HG02870 (cell line): ENCODE data around the gene EED.
A peak's percentile ranks its signal among the peaks of the same experiment; 100 is the strongest.

Source experiments
- ATAC-seq: cut with Tn5 transposase; IDR thresholded peaks from one replicate; pipeline ENCODE4 v1.9.1; 2021; ENCODE audit warnings: mild to moderate bottlenecking, moderate library complexity; ENCODE audit not compliant: unreplicated experiment

EED gene

DNA sequence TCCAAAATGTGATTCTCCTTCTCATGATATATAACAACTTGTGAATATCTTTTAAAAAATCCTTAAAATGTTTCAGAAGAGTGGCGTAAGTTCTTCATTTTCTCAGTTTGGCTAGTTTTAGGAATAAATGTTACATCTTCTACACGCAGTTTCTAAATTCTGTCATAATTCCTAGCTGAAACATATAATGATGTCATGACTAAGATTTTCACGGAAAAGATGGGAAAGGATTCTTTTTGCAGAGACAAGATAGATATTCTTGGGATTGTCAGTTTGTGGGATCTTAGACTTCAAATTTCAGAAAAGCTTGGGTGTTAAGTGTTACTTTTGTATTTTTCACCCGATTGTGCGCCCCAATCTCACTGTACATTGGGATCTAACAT, 1.7 kb downstream of the EED start:
- ATAC-seq: no peak

- no peak for ATAC-seq
These were observed 3.1 kb downstream of the EED start for GRCh38 chr11:86247608-86248007.

DNA sequence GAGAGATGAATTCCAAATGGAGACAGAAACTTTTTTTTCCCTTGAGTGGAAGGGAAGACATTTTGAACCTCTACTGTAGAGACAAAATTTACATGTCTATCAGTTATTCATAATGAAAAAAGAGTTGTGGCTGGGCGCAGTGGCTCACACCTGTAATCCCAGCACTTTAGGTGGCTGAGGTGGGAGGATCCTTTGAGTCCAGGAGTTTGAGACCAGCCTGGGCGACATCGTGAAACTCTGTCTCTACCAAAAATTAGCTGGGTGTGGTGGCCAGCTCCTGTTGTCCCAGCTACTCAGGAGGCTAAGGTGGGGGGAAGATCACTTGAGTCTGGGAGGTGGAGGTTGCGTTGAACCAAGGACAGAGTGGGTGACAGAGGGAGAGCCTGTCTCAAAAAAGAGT, 4.1 kb downstream of the EED start:
- no peak for ATAC-seq

DNA sequence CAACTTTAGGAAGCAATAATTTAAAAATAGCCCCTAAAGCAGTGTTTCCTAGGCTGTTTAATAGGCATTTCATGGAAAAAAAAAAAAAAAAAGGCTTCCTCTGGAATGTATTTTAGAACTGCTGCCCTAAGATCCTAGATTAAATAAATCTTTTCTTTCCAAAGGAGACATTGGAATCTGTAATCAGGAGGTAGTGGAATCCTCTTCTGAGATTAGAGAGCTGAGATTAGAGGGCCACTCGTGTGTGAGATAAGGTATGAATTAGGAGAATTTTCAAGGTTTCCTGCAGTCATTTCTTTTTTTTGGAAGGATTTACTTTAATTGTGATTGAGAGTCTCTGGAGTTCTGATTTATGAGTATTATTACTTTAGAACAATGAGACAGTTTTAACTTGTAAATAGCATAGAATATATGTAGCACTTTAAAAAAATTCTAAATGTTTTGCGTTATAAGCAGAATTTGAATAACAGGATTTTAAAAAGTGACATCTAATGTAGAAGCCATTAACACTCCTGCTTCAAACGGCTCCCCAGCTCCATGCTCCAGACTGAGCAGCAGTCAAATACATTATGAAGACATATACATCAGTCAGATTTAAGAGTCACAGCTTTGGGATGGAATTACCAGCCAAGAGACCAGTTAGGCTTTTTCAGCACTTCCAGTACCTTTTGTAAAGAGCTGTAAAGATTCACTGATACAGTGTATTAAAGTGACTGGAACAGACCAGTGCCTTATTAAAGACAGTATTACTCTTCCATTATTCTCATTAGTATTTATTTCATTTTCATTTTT, 5.0 kb downstream of the EED start:
- ATAC-seq: no peak

- ATAC-seq: peak; percentile 48
These were observed 6.8 kb downstream of the EED start for GRCh38 chr11:86251345-86251744.

DNA sequence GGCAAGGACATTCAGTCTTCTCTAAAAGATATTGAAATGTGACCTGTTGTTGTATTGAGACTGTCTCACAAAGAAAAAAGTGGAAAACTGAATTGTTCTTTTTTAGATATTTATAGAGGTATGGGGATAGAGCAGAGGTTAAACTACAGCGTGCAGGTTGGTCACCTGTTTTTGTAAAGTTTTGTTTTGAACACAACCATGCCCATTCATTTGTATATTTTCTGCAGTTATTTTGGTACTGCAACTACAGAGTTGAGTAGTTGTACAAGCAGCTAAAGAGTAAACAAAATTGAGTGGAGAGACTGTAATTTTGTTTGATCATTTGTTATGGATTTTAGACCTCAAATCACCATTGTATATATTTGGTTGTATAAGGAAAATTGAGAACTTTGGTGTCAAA, 11.3 kb downstream of the EED start:
- ATAC-seq: peak; percentile 89

DNA sequence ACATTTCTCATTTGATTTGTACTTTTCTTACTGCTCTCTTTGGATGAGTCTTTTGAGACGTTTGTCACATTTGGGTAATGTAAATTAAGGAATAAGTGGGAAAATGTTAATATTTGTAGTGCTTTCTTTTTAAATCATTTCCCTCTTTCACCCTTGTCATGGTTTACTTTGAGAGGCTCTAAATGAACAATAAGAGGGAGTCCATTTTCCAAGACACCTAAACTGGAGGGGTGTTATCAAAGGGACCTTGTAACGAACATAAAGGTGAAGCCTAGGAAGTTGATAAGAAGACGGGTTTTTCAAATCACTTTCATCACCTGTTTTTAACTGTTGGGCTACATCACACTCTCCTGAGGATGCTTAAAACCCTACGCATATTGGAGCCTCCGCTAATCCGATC, 12.1 kb downstream of the EED start:
- ATAC-seq: no peak

GRCh38 chr11:86257446-86257845, 12.9 kb downstream of the EED start:
- no peak for ATAC-seq

- ATAC-seq: no peak
These were observed 15.2 kb downstream of the EED start for GRCh38 chr11:86259730-86260129.

DNA sequence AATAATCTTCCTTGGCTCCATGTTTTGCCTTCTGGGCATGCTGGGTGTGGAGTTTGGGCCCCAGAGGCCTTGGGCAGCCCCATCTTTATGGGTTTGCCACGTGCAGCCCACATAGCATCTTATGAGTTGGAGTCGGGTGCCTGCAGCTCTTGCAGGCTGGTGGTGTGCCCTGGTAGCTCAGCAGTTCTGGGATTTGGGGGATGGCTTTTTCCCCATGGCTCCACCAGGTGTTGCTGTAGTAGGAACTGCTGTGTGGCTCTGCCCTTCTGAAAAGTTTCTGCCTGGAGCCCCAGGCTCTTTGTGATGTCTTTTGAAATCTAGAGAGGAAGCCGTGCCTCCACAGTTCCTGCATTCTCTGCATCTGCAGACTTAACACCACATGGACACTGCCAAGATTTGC, 16.8 kb downstream of the EED start:
- ATAC-seq: no peak

- no peak for ATAC-seq
These were observed 17.8 kb downstream of the EED start for GRCh38 chr11:86262387-86262786.

DNA sequence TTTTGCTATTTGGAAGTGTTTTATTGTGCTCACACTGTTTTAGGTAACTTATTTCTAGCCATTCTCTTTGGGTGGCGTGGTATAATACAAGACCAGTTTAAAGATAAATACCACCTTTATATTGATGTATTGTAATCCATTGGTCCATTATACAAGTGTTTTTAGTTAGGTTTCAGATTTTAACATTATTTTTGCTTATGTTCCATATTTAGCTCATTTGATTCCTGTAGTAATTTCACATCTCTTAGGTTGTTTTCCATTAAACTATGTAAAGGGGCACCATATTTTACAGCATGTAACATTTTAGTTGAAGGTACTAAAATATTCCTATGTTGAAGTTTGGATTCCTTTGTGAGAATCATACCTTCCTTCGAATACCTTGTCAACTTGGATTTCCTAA, 20.1 kb downstream of the EED start:
- no peak for ATAC-seq

DNA sequence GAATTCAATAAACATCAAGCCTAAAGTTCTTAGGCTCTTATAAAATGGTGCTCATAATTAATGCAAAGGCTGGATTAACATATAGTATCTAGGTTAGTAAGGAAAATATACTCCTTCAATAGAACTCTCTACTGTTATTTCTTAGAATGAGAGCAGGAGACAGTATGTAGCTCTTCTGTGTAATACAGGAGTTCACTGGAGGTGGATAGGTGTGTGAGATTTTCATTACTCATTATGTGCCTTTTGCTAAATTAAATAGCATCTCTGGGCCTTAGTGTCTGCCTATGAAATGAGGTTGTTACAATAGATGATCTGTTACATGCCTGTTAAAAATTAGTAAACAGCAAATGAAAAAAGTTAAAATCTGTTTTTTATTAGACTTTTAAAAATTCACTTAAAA, 20.6 kb downstream of the EED start:
- no peak for ATAC-seq

- no peak for ATAC-seq
These were observed 25.1 kb downstream of the EED start for GRCh38 chr11:86269645-86270044.

DNA sequence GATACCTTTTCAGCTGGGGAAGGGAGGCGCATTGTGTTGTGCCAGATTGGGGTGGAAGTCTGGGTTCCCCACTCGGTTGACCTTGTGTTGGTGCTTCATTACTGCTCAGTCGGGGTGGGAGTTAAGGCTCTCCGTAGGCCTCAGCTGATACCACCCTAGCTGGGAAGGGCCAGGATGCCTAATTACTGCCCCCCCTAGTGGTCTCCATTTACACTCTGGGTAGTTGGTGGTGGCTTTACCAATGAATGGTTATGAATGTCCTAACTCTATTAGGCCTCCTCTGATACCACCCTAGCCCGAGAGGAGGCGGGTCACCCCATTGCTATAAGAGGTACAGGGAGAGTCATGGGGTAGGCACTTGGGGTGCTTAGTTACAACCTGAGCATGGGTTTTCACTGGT, 29.9 kb downstream of the EED start:
- no peak for ATAC-seq

GRCh38 chr11:86274999-86275398, 30.4 kb downstream of the EED start:
- no peak for ATAC-seq

DNA sequence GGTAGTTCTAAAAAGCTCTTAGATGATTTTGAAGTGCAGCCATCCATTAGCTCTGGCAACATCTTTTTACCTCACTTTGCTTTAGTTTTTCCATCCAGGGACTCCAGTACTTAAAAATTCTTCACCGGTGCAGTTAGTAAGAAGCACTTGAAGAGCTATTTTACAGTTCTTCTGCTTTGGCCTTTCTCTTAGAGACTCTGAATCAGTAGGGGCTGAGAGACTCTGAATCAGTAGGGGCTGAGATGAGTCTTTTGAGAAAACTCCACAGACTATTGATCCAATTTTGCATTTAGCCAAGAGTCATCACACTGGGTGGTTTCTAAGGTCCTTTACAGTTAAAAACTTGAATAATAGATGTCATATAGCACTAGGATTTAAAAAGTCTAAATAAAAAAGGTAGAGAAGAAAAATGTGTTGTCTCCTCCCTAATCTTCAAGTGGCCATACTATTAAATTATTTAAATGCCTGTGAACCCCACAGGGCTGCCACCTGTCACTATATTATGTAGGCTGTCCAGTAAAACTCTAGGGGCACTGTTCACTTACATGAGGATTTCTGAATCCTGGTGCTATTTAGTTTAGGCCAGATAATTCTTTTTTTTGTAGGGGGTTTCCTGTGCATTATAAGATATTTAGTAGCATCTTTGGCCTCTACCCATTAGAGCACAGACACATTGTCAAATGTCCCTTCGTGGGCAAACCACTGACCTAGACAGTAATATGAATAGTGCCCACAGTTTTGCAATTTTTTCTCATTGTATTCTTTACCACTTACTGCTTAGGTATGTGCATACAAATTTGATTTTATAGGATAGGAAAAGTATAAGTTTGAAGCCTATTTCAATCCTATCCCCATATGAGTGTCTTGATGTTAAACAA, 31.2 kb downstream of the EED start:
- no peak for ATAC-seq

DNA sequence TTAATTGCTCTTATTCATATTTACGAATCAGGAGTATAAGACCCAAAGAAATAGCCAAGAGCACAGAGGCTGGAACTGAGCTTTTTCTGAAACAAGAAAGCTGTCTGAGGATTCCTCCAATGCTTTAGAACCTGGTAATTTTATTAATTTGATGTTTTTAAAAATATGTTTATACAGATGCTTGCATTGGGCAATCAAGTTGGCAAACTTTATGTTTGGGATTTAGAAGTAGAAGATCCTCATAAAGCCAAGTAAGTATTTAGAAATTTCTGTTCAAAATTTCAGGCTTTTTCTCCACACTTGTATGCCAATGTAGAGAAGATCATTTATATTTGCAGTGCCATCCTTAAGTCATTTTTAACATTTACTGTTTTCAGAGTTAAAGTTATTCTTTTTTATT, 33.2 kb downstream of the EED start:
- no peak for ATAC-seq

DNA sequence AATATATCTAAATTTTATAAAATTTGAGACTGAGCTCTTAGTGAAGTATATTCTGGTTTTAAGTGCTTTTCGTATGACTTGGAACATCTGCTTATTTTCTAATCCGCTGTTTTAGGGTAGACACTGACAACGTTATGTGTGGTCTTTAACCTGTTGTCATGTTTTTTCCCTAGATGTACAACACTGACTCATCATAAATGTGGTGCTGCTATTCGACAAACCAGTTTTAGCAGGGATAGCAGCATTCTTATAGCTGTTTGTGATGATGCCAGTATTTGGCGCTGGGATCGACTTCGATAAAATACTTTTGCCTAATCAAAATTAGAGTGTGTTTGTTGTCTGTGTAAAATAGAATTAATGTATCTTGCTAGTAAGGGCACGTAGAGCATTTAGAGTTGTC, 33.7 kb downstream of the EED start:
- ATAC-seq: no peak

DNA sequence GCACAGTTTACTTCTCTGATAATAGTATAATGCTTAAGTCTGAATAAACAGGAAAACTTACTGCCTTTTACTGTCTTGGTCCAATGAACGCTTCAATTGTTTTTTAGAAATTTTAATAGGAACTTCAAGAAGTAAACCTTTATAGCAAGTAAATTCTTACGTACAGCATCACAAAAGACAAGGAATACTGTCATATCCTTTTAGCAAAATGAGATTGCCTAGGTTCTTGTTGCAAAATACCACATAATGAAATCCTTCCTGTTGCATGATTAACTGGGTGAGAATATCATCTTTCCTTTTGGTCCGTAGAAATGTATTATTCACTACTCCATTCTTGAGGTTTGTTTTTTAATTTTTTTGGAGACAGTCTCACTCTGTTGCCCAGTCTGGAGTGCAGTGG, 35.2 kb downstream of the EED start:
- ATAC-seq: no peak

DNA sequence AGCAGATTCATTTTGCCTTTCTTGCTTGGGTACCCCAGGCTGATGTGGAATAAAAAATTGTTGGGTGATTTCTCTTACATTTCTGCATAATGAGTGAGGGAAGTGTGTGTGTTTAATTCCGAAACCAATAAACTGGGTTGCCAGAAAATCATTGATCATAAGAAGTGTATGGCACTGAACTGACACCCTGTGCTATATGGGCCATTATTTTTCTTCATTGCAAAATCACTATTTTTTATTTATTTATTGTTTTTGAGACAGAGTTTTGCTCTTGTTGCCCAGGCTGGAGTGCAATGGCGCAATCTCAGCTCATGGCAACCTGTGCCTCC, 42.9 kb downstream of the EED start:
- no peak for ATAC-seq

- no peak for ATAC-seq
These were observed 44.4 kb downstream of the EED start for GRCh38 chr11:86288776-86289507.
